HG03025 (cell line): ENCODE data around the gene NINJ1.
"Not testable (repeated sequence)": the region's sequence is repeated elsewhere in the genome, so short reads cannot be mapped to it uniquely, and the experiment has no call there.

Experiments used
- ATAC-seq: cut with Tn5 transposase; IDR thresholded peaks from one replicate; pipeline ENCODE4 v1.9.1; 2021; ENCODE audit warnings: mild to moderate bottlenecking, moderate library complexity; ENCODE audit not compliant: unreplicated experiment, low FRiP score

The NINJ1 gene

DNA sequence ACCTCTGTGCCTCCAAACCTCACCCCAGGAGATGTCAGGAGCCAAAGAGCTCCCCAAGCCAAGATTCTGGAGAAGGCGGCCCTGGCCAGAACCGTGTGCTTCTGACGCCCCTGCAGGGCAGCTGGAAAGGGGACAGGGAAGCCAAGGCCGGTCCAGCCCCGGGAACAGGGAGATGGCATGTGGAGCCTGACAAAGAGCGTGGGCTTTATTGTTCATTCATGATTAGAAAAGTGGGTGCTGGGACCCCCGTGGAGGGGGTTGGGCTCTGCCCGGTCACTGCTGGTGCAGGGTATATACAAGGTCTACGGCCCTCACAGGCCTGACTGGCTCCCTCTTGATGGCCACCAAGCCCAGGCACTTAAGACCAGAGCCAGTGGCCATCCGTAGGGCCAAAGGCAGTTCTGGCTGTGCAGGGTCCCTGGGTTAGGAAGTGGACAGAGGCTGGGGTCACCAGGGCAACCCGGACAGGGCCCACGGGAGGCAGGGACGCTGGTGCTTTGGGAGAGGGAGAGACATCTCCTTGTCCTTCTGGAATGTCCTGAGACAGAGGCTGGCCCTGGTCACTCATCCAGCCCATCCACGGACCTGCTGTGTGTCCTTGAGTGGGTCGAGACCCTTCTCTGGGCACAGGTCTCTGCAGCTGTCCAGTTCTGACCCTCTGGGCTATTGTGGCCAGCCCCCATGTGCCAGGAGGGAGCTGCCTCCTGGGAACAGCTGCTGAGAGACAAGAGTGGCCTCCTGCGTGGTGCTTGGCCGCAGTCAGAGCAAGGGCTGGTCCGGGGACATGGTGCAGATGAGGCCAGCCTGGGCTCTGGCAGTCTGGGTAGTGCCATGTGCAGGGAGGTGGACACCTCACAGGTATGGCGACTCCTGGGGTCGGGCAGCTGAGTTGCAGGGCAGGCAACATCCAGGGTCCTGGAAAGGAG, 12.5 kb downstream of the NINJ1 start:
- ATAC-seq, result no peak

DNA sequence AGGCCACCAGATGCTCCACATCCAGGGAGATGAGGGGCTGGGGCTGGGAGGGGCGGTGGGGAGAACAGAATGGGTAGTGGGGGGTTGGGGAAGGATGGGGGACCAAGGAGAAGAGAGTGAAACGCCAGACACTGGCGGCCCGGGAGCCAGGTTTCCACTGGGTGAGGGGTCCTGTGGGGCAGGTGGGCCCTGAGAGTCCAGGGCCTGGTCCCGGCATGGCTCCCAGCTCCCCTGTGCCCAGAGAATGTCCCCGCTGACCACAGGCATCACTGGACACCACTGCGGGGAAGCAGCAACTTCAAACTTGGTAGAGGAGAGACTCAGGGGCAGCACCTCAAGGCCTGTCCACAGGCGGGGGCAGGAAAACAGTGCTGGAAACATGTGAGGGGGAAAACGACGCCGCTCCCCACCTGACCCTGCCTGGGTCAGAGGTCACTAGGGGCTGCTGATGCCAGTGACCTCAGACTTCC, 13.2 kb downstream of the NINJ1 start:
- ATAC-seq, result no peak

DNA sequence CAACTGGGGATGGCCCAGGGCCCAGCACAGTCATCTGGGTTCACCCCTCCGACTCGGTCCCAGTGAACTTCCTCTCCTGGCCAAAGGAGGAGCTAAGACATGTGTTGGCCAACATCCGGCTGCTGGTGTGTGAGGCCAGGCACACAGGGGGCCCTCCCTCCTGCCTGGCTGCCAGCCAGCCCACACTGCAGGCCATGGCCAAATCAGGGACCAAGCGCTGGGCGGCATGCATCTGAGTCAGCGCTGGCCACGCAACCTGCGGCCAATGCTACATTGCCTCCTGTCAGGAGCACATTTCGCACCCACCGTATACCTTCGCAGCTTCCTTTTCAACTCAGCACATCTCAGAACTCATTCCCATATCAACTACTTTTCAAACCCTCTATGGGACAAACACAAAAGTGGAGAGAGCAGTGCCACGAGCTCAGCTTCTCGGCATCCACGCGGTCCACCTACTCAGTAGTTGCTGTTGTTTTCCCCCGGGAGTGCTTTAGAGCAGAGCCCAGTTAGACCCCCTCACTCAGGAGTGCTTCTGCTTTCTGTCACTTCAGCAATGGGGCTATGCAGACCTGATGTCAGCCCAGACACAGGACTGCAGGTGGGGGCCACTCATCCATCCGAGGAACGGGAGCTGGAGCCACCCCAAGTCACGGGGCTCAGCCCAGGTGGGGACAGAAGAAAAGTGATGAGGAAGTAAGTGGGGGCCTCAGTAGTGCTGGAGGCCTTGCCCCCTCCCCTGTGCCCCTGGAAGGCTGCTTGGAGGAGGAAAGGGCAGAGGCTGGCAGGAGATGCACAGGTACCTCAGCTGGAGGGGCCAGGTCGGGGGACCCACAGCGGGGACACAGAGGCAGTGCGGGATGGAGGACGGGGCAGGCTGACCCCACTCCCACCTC, 13.9 kb downstream of the NINJ1 start:
- no peak for ATAC-seq

DNA sequence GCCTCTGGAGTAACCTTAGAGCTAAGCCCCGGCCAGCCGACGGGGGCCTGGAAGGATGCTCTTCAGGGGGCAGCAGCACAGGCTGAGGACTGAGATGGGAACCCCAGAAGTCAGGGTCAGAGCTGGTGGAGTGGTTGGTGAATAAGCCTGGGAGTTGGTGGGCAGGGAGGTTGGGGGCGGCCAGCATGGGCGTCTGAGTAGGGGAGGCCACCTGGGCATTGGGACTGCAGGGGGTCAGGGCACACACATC, 14.4 kb downstream of the NINJ1 start:
- no peak for ATAC-seq

DNA sequence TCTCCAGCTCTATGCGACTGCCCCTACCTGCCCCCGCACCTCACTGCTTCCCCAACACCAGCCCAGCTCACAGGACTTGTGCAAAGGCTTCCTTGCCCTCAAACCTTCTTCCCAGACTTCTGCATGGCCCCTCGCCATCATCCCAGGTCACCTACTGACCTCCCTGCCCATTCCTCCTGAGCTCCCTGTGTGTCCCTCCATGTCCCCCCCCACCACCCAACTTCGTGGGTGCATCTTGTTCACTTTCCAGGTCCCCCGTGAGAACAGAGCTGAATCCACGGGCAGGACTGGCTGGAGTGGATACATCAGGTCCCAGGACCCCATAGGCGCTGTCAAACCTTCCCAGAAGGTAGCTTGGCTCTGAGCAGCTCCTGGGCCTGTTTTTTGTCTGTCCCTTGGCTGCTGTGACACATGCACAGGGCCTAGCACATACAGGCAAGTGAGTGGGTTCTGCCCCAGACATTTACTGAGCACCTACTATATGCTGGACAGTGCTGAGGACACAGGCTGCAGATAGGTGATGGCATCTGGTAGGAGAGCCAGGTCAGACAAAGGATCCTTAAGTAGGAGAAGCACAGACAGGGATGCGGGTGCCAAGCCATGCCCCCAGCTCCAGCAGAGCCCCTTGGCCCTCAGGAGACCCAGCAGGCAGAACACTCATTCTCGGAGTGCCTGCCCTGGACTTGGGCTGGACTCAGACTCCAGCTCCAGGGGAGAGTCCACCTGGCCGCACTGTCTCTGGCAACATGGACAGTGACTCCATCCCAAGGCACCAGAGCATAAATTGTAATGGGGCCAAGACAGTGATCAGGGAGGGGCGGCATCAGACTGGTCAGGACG, 15.0 kb downstream of the NINJ1 start:
- no peak for ATAC-seq

DNA sequence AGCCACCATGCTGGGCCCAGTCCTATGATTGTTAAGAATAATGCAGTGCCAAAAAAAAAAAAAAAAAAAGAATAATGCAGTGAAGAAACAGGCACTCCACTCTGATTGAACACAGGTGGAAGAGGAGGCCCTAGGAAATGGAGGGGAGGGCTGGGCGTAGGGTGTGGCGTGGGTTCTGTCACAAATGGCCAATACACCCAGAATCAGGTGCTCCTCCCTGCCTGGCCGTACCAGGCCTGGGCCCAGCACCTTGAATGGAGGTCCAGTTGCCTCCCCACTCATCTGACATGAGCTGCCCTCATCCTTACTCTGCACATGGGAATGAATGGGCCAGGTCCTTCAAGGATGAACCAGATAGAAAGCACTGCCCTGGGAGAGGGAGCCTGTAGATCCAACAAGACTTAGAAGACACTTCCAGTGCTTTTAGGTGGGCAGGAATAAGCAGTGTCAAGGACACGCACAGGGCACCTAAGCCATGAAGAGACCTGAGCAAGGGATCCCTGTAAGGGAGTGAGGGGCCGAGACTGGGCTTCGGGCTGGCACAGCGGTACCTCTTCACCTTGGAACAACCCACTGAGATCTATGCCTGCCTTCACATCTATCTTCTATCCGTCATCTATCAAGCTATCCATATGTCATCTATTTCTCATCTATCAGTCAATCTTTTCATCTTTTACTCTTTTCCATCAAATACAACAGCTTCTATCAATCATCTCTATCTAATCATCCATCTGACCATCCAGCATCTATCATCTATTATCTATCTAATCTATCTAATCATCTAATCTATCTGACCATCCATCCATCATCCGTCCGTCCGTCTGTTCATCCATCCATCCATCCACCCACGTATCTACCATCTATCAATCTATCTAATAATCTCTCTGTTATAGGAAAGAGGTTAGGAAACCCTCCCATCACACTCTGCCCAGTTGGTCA, 15.9 kb downstream of the NINJ1 start:
- no peak for ATAC-seq

DNA sequence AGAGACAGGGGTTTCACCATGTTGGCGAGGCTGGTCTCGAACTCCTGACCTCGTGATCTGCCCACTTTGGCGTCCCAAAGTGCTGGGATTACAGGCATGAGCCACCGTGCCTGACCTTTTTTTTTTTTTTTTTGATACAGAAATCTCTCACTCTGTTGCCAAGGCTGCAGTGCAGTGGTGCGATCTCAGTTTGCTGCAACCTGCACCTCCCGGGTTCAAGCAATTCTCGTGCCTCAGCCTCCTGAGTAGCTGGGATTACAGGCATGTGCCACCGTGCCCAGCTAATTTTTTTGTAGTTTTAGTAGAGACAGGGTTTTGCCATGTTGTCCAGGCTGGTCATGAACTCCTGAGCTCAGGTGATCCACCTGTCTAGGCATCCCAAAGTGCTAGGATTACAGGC, 16.5 kb downstream of the NINJ1 start:
- not testable (repeated sequence) for ATAC-seq

DNA sequence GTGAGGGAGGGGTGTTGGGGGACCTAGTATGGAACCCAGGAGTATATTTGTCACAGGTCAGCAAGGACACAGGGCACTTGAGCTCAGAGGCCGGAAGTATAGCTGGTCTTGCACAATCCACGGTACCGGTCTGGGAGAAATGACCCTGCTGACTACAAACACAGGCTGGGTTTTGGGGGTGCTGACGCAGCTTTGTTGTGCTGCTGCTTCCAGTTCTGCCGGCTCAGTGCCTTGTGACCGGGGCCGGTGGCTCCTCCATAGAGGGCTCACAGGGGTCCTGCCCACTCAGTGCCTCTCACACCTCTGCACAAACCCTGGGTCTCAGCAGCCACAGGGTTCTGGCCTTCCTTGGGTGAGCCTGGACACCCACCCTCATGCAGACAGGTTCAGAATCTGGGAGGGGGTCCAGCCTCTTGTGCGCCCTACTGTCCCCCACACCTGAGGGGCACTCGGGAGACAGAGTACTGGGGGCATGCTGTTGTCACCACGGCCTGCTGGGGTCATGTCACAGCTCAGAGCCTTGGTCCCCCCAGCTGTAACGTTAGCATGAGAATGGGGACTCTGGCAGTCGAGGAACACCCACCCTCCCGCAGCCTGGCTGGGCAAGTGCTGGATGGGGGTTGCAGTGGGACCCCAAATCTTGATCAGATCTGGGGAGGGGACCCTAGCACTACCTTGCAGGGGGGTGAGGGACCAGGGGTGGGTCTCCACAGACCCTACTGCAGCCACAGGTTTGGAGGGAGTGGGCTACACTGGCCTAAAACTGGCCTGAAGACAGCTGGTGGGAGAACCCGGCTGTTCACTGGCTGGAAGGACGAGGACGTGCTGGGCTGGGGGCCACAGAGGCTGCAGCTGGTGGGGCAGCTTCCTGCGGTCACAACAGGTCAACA, 17.7 kb downstream of the NINJ1 start:
- ATAC-seq, result no peak

DNA sequence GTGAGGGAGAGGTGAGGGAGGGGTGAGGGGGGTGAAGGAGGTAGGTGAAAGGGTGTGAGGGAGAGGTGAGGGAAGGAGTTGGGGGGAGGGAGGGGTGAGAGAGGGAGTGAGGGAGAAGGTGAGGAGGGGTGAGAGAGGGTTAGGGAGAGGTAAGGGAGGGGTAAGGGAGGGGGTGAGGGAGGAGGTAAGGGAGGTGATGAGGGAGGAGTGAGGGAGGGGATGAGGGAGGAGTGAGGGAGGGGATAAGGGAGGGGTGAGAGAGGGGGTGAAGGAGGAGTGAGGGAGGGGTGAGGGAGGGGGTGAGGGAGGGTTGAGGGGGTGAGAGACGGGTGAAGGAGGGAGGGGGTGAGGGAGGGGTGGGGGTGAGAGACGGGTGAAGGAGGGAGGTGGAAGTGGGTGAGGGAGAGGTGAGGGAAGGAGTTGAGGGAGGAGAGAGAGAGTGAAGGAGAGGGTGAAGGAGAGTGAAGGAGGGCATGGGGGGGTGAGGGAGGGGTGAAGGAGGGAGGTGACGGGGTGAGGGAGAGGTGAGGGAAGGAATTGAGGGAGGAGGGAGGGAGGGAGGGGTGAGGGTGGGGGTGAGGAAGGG, 18.5 kb downstream of the NINJ1 start:
- ATAC-seq, result no peak

DNA sequence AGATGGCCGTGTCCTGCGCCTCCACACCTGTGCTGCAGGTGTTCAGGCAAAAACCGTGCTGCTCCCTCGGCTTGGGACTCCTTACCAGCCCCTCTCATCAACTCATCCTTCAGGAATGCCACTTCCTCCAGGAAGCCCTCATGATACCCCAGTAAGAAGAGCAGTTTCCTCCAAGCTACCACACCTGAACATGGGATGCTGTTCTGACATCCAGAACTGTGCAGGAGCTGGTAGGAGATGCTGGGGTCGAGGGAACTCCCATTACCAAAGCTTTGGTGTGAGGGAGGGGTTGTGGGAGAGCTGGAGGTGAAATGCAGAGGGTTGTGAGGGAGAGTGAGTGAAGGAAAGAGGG, 19.1 kb downstream of the NINJ1 start:
- ATAC-seq, result no peak

DNA sequence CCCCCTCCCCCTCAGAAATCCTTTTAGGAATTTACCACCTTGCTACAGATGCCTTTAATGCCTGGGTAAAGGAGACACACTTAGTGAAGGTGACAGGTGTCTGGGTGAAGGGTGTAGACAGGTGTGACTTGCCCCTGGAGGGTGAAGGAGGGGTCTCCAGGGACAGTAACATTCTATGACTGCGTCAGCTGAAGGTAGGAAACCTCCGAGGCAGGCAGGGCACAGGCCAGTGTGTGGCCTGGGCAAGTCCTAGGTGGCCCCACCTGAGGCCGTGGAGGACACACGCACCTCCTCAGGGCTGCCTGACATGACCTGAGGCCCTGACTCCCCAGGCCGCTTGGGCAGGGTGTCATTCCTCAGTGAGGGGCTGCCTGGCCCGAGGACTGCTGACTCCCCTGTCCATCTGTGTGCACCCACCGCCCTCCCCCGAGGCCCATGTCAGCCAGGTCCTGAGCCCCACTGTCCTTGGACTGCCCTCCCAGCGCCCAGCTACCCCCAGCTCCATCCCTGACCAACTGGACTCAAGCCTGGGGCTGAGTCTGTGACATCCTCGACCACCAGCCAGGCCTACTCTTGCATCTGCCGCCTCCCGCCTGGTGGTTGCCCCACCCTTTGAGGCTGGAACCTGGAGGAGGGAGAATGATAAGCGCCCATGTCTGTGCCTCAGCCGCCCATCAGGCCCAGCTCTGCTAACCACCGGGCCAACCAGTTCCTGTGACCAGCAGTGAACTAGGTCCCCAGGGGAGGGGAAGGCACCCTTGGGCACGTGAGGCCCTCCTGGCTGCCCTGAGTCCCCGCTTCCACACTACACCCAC, 19.7 kb downstream of the NINJ1 start:
- no peak for ATAC-seq

DNA sequence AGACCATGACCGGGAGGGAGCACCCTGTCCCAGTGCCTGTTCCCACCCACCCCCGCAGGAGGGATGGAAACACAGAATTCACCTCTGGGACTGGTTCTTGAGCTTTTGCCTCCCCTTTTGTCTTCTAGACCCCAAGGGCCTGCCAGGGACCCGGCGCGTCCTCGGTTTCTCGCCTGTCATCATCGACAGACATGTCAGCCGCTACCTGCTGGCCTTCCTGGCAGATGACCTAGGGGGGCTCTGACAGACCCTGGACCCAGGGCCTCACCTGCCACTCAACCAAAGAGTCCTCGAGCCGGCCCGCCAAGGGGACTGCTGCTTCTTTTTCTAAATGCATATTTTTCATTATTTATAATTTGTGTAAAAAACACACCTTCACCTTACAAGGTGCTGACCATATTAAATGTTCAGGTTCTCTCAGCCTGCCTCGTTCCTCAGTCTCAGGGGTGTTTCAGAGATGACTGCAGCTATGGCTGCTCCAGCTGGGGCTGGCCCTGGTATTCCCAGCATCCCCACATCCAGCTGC, 21.1 kb downstream of the NINJ1 start:
- no peak for ATAC-seq

DNA sequence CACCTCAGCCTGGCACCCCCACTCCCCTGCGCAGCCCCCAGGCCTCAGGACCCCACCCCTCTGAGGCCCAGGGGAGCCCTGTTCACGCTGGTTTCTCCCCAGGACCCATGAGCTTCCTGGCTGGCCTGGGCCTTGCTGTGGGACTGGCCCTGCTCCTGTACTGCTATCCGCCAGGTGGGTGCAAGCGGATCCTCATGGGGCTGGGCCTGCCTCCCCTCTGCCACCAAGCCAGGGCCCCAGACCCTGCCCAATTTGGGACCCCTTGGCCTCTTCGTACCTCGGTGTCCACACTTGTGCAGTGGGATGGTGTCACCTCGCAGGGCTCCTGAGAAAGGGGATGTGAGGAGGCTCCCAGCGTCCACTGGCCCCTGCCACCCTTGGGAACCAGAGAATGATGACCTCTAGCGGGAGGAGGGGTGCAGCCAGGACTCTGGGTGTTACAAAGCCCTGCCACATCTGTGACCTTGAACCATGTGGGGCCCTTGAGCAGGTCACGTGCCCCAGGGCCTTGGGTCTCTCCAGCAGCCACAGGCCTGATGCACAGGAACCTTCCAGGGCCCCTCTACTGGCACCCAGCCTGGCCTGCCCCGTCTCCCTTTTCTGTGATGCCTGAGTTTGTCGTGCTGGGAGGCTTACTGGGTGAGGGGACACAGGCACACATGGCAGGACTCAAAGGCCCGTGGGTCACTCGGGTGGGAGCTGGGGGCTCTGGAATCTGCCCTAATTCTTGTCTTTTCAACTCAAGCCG, 21.8 kb downstream of the NINJ1 start:
- ATAC-seq, result no peak

DNA sequence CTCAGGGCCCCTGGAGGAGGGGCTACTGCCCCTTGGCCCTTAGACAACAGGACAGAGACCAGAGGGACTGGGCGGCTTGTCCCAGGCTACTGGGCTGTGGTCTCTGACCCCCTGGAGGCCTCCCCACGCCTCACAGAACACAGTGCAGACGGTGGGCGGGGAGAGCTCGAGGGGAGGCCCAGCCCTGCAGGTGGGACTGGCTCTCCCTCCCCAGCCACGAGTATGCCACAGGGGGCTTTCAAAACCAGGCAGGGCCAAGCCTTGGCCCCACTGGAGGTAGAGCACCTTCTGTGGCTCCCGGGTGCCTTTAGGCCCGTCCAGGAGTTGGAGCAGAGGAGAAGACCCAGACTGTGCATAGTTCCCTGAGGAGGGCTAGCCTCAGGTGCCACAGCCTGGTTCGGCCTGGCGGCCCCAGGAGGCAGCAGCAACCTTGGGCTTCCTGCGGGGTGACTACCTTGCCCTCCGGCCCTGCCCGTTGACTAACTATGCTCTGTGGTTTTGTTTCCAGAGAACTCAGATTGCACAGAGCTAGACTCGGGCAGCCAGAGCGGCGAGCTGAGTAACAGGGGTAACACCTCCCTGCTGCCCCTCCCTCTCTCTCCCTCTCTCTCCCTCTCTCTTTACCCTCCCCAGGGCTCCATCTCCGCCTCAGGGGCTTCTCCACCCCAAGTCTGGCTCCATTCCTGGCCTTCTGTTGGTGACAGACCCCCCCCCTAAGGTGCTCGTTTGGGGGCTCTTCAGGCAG, 22.5 kb downstream of the NINJ1 start:
- ATAC-seq, result no peak

DNA sequence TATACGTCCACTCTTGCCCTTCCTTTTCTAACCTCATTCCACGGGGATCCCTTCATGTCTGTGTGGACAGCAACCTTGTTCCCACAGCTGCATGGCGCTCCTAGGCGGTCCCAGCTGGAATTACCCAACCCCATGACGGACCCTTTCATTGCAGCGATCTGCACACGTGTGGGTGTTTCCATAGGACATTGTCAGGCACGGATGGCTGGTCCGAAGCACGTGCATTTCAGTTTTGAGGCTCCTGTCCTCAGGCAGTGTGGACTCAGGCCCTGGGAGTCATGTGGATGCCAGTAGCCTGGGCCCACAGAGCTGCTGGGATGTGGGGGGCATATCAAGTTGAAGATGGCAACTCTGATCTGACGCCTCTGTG, 23.1 kb downstream of the NINJ1 start:
- ATAC-seq, result no peak

DNA sequence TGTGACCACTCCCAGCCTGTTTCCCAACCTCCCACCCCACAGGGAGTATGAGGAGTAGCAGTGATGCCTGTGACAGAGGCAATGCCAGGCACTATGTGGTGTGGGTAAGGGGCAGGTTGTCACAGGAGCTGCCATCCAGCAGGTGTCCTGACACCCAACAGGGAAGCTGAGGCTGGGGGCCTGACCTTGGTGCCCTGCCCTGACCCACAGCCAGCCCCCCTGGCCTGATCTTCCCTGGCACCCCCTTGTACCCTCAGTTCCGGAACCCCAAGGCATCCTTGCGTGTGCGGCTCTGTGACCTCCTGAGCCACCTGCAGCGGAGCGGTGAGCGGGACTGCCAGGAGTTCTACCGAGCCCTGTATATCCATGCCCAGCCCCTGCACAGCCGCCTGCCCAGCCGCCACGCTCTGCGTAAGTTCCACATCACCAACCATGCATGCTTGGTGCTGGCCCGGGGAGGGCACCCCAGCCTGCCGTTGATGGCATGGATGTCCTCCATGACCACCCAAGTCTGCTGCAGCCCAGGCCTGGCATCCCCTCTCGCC, 23.7 kb downstream of the NINJ1 start:
- ATAC-seq, result no peak
